Retinal pigment epithelial cell (primary cell): ENCODE data around the gene GALM.
"Not testable (repeated sequence)": the region's sequence is repeated elsewhere in the genome, so short reads cannot be mapped to it uniquely, and the experiment has no call there.

Source experiments
- DNase-seq: peaks from one replicate; pipeline ENCODE4 v3.0.0-alpha.2; 2010; ENCODE audit warnings: low read depth
- H3K4me3 ChIP-seq: 2 replicates; pipeline ENCODE4 v1.5.1; 2011; ENCODE audit warnings: mild to moderate bottlenecking, low read length, control low read depth, moderate library complexity
- TF ChIP-seq, protein P1 (sequence below): conservative IDR thresholded peaks from 2 replicates; pipeline ENCODE4 v1.5.1; 2011; ENCODE audit warnings: low read depth, low read length, control low read depth, inconsistent platforms

Gene GALM

DNA sequence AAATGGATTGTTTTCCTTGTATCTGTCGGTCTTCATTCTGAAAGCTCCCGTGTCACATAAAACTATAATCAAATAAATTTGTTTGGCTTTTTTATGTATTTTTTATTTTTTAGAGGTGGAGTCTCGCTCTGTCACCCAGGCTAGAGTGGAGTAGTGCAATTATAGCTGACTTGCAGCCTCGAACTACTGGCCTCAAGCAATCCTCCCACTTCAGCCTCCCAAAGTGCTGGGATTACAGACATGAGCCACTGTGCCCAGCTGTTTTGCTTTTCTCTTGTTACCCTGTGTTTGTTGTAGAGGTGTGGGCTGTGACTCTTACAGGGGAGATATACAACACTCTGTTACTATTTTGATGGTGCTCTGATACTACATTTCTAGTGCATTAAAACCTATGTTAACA lies 2.2 kb downstream of the GALM start:
- no peak for DNase-seq
- H3K4me3 ChIP-seq: no peak overlapping the region
- TF ChIP-seq, protein P1, sequence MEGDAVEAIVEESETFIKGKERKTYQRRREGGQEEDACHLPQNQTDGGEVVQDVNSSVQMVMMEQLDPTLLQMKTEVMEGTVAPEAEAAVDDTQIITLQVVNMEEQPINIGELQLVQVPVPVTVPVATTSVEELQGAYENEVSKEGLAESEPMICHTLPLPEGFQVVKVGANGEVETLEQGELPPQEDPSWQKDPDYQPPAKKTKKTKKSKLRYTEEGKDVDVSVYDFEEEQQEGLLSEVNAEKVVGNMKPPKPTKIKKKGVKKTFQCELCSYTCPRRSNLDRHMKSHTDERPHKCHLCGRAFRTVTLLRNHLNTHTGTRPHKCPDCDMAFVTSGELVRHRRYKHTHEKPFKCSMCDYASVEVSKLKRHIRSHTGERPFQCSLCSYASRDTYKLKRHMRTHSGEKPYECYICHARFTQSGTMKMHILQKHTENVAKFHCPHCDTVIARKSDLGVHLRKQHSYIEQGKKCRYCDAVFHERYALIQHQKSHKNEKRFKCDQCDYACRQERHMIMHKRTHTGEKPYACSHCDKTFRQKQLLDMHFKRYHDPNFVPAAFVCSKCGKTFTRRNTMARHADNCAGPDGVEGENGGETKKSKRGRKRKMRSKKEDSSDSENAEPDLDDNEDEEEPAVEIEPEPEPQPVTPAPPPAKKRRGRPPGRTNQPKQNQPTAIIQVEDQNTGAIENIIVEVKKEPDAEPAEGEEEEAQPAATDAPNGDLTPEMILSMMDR: no peak

DNA sequence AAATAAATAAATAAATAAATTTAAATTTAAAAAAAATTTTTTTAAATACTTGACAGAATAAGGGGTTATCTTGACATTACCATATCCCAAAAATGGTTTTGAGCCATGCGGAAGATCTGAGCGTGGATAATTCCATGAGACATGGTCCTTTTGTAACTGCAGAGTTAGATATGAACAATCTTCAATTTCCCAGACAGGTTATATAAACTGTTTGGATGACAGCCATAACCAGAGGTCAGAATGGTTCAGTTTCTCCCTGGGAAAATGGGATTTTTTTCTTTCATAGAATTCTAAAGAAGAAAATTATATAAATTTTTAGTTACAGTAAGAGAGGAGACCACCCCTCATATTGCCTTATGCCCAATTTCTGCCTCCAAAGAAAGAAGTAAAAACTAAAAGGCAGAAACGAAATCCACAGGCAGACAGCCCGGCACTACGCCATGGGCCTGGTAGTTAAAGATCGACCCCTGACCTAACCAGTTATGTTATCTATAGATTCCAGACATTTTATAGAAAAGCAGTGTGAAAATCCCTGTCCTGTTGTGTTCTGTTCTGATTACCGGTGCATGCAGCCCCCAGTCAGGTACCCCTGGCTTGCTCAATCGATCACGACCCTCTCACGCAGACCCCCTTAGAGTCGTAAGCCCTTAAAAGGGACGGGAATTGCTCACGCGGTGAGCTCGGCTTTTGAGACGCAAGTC lies 3.0 kb downstream of the GALM start:
- TF ChIP-seq, protein P1: no peak
- H3K4me3 ChIP-seq: no peak overlapping the region
- DNase-seq: no peak

DNA sequence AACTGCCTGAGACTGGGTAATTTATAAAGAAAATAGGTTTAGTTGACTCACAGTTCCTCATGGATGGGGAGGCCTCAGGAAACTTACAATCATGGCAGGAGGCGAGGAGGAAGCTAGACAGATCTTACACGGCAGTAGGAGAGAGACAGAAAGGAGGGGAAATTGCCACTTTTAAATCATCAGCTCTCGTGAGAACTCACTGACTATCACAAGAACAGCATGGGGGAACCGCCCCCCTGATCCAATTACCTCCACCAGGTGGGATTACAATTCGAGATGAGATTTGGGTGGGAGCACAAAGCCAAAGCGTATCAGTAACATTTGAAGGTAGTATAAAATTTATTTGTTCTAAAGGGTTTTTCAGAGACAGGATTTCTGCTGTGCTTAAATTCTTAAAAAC lies 5.4 kb downstream of the GALM start:
- TF ChIP-seq, protein P1: no peak
- no peak overlapping the region for H3K4me3 ChIP-seq
- no peak for DNase-seq

DNA sequence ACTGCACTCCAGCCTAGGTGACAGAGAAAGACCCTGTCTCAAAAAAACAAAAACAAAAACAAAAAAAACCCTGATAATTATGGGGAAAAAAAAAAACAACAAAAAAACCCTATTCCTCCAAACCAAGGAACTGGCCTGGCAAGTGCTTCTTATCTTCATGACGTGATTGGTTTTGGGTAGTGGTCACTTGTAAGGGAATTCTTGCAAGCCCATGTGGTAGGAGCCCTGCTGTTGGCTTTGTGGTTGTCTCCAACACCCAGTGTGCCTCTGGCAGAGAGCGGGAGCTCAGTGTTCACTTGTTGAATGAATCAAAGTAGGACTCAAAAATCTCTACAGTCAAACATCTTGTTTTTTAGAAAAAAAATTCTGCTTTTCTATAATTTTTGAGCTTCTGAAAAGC lies 6.0 kb downstream of the GALM start:
- DNase-seq: no peak
- H3K4me3 ChIP-seq: no peak overlapping the region
- TF ChIP-seq, protein P1: no peak

DNA sequence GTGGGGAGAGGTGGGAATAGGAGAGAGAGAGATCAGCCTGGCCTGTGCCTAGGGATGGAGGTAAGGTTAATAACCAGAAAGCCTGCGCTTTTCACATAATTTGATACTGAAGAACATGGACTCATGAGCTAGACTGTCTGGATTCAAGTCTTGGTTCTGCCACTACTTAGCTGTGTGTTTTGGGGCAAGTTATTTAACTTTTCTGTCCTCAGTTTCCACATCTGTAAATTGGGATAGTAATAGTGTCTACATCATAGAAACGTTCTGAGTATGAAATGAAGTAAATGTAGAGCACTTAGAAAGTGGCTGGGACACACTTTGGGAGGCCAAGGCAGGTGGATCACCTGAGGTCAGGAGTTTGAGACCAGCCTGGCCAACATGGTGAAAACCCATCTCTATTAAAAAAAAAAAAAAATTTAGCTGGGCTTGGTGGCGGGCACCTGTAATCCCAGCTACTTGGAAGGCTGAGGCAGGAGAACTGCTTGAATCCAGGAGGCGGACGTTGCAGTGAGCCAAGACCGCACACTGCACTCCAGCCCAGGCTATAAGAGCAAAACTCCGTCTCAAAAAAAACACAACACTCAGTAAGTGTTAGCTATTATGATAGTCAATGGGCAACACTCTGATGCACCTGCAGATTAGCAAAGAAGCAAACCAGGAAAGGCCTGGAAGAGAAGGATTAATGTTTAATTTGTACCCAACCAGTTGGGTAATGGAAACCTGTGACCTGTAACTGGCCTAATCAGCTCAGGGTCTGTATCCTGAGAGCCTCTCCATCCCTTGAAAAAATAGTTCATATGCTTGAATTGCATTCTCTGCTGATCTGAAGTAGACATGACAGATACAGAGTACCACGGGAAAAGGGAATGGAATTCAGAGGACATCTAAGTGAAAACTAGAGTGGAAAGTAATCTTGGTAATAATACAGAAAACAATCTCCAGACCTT lies 6.8 kb downstream of the GALM start:
- DNase-seq: no peak
- H3K4me3 ChIP-seq: no peak overlapping the region
- TF ChIP-seq, protein P1: no peak

DNA sequence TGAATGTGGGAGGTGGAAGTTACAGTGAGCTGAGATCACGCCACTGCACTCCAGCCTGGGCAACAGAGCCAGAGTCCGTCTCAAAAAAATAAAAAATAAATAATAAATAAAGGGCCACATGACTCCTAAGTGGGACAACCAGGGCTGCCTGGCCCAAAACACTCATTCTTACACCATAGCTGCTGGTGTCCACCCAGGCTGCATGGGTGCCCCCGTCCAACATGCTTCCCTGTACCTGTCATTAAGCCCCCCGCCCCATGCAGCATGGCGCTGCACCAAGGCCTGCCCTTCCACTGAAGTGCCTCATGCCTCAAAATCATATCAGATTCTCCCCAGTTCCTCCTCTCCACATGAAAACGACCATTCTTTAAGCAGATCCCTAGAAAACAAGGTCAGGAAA lies 10.8 kb downstream of the GALM start:
- no peak for DNase-seq
- H3K4me3 ChIP-seq: no peak overlapping the region
- TF ChIP-seq, protein P1: no peak

DNA sequence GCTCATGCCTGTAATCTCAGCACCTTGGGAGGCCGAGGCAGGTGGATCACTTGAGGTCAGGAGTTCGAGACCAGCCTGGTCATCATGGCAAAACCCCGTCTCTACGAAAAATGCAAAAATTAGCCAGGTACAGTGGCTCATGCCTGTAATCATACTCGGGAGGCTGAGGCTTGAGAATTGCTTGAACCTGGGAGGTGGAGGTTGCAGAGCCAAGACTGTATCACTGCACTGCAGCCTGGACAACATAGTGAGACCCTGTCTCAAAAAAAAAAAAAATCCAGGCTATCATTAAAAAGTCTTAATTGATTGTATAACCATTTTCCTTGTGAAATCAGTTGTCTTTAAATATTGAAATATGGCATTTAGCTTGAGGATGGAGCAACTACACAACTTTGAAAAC lies 15.0 kb downstream of the GALM start:
- not testable (repeated sequence) for H3K4me3 ChIP-seq, DNase-seq
